ENCODE results near the gene INPP5A.
A peak's percentile ranks its signal among the peaks of the same experiment; 100 is the strongest.

INPP5A gene

GRCh38 chr10:132507409-132507955, 30.1 kb upstream of the INPP5A start:
- Mint-ChIP-seq H3K27me3 (ENCODE audit: low read depth) (peaks cover 15% of the 10 kb centered on the region), H3K9me3 (no peaks in the 10 kb centered on the region), H3K4me3 (no peak overlapping the region), H3K27ac (no peak overlapping the region), H3K36me3 (ENCODE audit: low read depth) (no peaks in the 10 kb centered on the region), H3K4me1 (peaks cover 25% of the 10 kb centered on the region)
- TF ChIP-seq CTCF (IDR thresholded peaks at IDR 0.05; ENCODE audit: unreplicated experiment in 3 of 3): no peak

- Mint-ChIP-seq H3K27me3 (ENCODE audit: low read depth) (peaks cover 15% of the 10 kb centered on the region), H3K4me3 (no peak overlapping the region)
Measured at GRCh38 chr10:132507956-132508490, 29.6 kb upstream of the INPP5A start.

GRCh38 chr10:132508581-132509443, 28.8 kb upstream of the INPP5A start:
- peaks cover 25% of the 10 kb centered on the region for H3K4me1 Mint-ChIP-seq
- TF ChIP-seq CTCF (IDR thresholded peaks at IDR 0.05; ENCODE audit: unreplicated experiment in 3 of 3): no peak
- no peaks in the 10 kb centered on the region for H3K36me3 Mint-ChIP-seq (ENCODE audit: low read depth)
- H3K27ac Mint-ChIP-seq: peak overlapping the region in 2 of 3 experiments; percentile 80 to 89
- peaks cover 11% of the 10 kb centered on the region for H3K27me3 Mint-ChIP-seq (ENCODE audit: low read depth)
- H3K4me3 Mint-ChIP-seq: no peak overlapping the region
- no peaks in the 10 kb centered on the region for H3K9me3 Mint-ChIP-seq

More at GRCh38 chr10:132507956-132508490, 29.6 kb upstream of the INPP5A start:
- Mint-ChIP-seq H3K4me1 (peaks cover 25% of the 10 kb centered on the region), H3K9me3 (no peaks in the 10 kb centered on the region), H3K36me3 (ENCODE audit: low read depth) (no peaks in the 10 kb centered on the region), H3K27ac (peak overlapping the region in 2 of 3 experiments; percentile 80 to 89)
- no peak for TF ChIP-seq CTCF (IDR thresholded peaks at IDR 0.05; ENCODE audit: unreplicated experiment in 3 of 3)

GRCh38 chr10:132509506-132510173, 27.9 kb upstream of the INPP5A start:
- Mint-ChIP-seq H3K36me3 (ENCODE audit: low read depth) (no peaks in the 10 kb centered on the region), H3K27ac (peak overlapping the region in 1 of 3 experiments; percentile 80), H3K4me3 (no peak overlapping the region), H3K27me3 (ENCODE audit: low read depth) (peaks cover 11% of the 10 kb centered on the region), H3K9me3 (no peaks in the 10 kb centered on the region), H3K4me1 (peaks cover 25% of the 10 kb centered on the region)
- TF ChIP-seq CTCF (IDR thresholded peaks at IDR 0.05; ENCODE audit: unreplicated experiment in 3 of 3): no peak

GRCh38 chr10:132510174-132510611, 27.4 kb upstream of the INPP5A start:
- Mint-ChIP-seq H3K4me3 (no peak overlapping the region), H3K36me3 (ENCODE audit: low read depth) (no peaks in the 10 kb centered on the region), H3K27me3 (ENCODE audit: low read depth) (peaks cover 11% of the 10 kb centered on the region), H3K4me1 (peaks cover 27% of the 10 kb centered on the region), H3K27ac (no peak overlapping the region), H3K9me3 (no peaks in the 10 kb centered on the region)
- TF ChIP-seq CTCF (IDR thresholded peaks at IDR 0.05; ENCODE audit: unreplicated experiment in 3 of 3): no peak

Measured in nephron (organoid).